ENCODE measurements around the gene CD22. TPM values are rescaled to one million over a fixed set of nuclear protein-coding genes. Genes with fewer than 3 reads are reported as not detected.
A peak's percentile ranks its signal among the peaks of the same experiment; 100 is the strongest.

The CD22 gene
- total and polyA plus RNA-seq, 7 donors, result 0.69 to 107 (median 3.2) TPM

DNA sequence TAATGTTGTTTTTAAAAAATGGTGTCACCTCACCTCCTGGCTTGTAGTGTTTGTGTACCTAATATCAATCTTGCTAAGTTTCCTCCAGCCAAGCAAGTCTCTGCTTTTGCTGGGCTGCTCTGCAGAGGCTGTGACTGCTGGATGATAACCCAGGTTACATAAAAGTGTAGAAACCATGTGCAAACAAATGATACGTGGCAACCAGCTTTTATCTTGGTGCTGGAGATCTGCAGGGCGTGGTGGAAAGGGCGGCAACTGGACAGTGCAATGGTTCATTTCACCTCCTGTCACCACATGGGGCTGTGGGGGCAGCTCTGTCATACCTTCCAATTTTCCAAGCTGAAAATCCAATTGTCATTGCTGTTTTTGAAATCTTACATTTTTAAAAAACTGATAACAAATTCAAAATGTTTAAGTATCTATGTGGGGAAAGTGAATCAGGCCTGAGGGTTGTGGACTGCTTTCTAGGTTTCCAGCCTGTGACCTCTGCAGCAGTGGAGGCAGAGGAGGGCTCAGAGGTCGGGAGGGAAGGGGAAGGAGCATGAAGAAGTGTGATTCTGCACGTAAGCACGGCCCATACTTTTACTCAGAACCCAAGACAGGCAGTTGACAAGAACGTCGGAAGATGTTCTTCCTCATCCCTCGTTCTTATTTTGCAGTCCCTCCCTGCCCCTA is 51.6 kb downstream of the CD22 start:
- H3K9me3 ChIP-seq, result no peaks in the 10 kb centered on the region
- no peaks in the 10 kb centered on the region for H3K36me3 ChIP-seq
- no peak overlapping the region for H3K4me3 ChIP-seq
- 43 to 70% methylated on average over 9 of the region's 9 CpGs for WGBS, 2 donors
- H3K27ac ChIP-seq, result peak overlapping the region in 3 of 4 donors; percentile 35 to 65 (median 55)
- no peak for DNase-seq
- TF ChIP-seq POLR2A (IDR thresholded peaks at IDR 0.05) (no peak), POLR2AphosphoS5 (IDR thresholded peaks at IDR 0.05) (no peak), EP300 (IDR thresholded peaks at IDR 0.05) (no peak), CTCF (IDR thresholded peaks at IDR 0.05) (no peak)
- peaks cover 0 to 40% (median 11%) of the 10 kb centered on the region in 4 donors for H3K4me1 ChIP-seq
- H3K27me3 ChIP-seq, result no peaks in the 10 kb centered on the region
- intact Hi-C loops (cut with DNase I), result no loop called here

DNA sequence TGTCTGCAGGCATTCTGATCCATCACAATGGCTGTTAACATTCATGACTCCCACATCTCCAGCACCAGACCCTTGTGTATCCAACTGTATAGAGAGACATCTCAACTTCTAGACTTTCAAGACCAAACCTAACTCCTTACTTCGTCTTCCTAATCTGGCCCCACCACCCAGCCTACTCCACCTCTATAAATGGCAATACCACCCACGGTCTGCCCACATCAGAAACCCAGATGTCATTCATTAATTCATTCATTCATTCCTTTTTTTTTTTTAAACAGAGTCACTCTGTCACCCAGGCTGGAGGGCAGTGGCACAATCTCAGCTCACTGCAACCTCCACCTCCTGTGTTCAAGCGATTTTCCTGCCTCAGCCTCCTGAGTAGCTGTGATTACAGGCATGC is 52.3 kb downstream of the CD22 start:
- Histone ChIP-seq H3K4me3 (no peak overlapping the region), H3K36me3 (no peaks in the 10 kb centered on the region), H3K27ac (peak overlapping the region in 2 of 4 donors; percentile 55 to 65), H3K27me3 (no peaks in the 10 kb centered on the region), H3K4me1 (peaks cover 0 to 40% (median 11%) of the 10 kb centered on the region in 4 donors), H3K9me3 (no peaks in the 10 kb centered on the region)
- no peak for TF ChIP-seq POLR2A (IDR thresholded peaks at IDR 0.05)
- no peak for TF ChIP-seq CTCF (IDR thresholded peaks at IDR 0.05)
- TF ChIP-seq EP300 (IDR thresholded peaks at IDR 0.05), result no peak
- TF ChIP-seq POLR2AphosphoS5 (IDR thresholded peaks at IDR 0.05), result no peak
- intact Hi-C loops (cut with DNase I), result no loop called here
- no peak for DNase-seq
- WGBS, 2 donors, result 49 to 52% methylated on average over 3 of the region's 3 CpGs

GRCh38 chr19:35381926-35382325 is 52.9 kb downstream of the CD22 start:
- Histone ChIP-seq H3K4me1 (peaks cover 0 to 44% (median 11%) of the 10 kb centered on the region in 4 donors), H3K27ac (peak overlapping the region in 1 of 4 donors; percentile 65), H3K27me3 (no peaks in the 10 kb centered on the region), H3K36me3 (no peaks in the 10 kb centered on the region), H3K4me3 (no peak overlapping the region), H3K9me3 (no peaks in the 10 kb centered on the region)
- intact Hi-C loops (cut with DNase I), result no loop called here
- TF ChIP-seq POLR2A (IDR thresholded peaks at IDR 0.05) (no peak), CTCF (IDR thresholded peaks at IDR 0.05) (no peak), POLR2AphosphoS5 (IDR thresholded peaks at IDR 0.05) (no peak), EP300 (IDR thresholded peaks at IDR 0.05) (no peak)
- no peak for DNase-seq
- WGBS, 2 donors, result 92 to 93% methylated on average over 6 of the region's 6 CpGs

GRCh38 chr19:35383536-35383935 is 54.5 kb downstream of the CD22 start:
- TF ChIP-seq CTCF (IDR thresholded peaks at IDR 0.05) (no peak), EP300 (IDR thresholded peaks at IDR 0.05) (no peak), POLR2A (IDR thresholded peaks at IDR 0.05) (no peak), POLR2AphosphoS5 (IDR thresholded peaks at IDR 0.05) (no peak)

More at GRCh38 chr19:35383536-35383935, 54.5 kb downstream of the CD22 start:
- Histone ChIP-seq H3K4me3 (no peak overlapping the region), H3K9me3 (no peaks in the 10 kb centered on the region), H3K36me3 (no peaks in the 10 kb centered on the region), H3K27me3 (no peaks in the 10 kb centered on the region), H3K27ac (peak overlapping the region in 1 of 4 donors; percentile 32), H3K4me1 (peaks cover 0 to 60% (median 11%) of the 10 kb centered on the region in 4 donors)
- DNase-seq, result no peak
- 95 to 98% methylated on average over 2 of the region's 2 CpGs for WGBS, 2 donors
- intact Hi-C loops (cut with DNase I), result no loop called here

All from sigmoid colon (tissue), 7 donors.